H54 (cell line): ENCODE data around the gene HDDC3.
"Not testable (repeated sequence)": the region's sequence is repeated elsewhere in the genome, so short reads cannot be mapped to it uniquely, and the experiment has no call there.

Experiments
- DNase-seq: peaks from one replicate; pipeline ENCODE4 v3.0.0; 2011; ENCODE audit warnings: low spot score, mixed read lengths; ENCODE audit not compliant: insufficient read length
- FAIRE-seq: peaks from 3 replicates; lab custom pipeline; 2011; peaks lifted over from hg19 to GRCh38; lab: Jason Lieb, UNC
- POLR2A ChIP-seq: IDR thresholded peaks from 2 replicates; pipeline ENCODE4 v1.6.1; 2011; ENCODE audit warnings: low read depth, mild to moderate bottlenecking, low read length

The HDDC3 gene

DNA sequence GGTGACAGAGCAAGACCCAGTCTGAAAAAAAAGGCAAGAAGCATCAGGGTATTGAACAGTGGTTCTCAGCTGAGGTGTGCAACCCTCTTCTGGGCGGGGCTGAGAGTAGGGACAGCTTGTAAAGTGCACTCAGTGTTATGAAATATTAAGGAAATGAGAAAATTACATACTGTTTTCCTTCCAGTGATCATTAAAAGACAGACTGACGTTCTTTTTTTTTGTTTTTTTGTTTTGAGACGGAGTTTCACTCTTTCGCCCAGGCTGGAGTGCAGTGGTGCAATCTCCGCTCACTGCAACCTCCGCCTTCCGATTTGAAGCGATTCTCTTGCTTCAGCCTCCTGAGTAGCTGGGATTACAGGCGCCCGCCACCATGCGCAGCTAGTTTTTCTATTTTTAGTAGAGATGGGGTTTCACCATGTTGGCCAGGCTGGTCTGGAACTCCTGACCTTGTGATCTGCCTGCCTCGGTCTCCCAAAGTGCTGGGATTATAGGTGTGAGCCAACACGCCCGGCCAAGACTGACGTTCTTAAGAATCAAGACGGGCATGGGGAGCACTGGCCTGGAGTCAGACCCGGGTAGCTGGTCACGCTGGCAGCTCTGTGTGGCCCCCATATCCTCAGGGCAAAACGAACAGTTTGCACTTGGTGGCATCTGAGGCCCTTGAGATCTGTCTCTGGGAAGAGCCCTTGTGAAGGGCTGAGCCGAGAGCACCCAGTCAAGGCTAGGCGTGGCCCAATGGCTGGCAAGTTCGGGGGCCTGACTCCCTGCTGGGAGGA, 17.9 kb downstream of the HDDC3 start:
- DNase-seq (no peak), FAIRE-seq (no peak)
- TF ChIP-seq POLR2A = no peak

DNA sequence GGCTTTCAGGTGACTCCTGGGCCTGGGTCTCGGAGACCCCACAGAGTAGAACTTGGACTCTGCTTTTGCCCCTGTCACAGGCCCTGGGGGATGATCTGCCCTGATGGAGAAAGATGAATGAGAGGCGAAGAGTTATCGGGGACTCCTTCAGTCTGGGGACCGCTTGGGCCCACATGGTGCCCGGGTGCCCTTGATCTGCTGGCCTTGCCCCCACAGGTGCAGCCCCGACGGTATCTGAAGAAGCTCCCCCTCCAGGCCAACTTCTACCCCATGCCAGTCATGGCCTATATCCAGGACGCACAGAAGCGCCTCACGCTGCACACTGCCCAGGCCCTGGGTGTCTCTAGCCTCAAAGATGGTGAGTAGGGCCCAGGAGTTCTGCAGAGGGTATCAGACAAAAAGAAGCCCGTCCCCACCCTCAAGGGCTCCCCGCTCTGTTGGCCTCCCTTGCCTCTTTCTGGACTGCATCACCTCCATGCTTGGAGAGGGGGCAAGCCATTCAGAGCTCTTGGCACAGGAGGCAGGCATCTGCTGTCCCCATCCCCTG, 18.9 kb downstream of the HDDC3 start:
- no peak for FAIRE-seq
- DNase-seq = no peak
- no peak for TF ChIP-seq POLR2A

DNA sequence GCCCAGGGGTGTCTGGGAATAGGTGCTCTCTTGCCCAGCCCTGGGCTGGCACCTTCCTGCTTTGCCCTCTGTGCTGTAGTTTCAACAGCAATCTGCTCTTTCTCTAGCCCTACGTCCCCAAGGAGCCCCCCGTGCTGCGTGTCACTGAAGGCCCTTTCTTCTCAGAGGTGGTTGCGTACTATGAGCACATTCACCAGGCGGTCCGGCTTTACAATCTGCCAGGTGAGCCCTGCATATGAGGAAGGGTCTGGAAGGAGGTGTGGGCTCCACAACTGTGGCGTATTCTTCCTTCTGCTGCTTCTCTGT, 19.6 kb downstream of the HDDC3 start:
- FAIRE-seq (no peak), DNase-seq (no peak)
- TF ChIP-seq POLR2A = no peak

DNA sequence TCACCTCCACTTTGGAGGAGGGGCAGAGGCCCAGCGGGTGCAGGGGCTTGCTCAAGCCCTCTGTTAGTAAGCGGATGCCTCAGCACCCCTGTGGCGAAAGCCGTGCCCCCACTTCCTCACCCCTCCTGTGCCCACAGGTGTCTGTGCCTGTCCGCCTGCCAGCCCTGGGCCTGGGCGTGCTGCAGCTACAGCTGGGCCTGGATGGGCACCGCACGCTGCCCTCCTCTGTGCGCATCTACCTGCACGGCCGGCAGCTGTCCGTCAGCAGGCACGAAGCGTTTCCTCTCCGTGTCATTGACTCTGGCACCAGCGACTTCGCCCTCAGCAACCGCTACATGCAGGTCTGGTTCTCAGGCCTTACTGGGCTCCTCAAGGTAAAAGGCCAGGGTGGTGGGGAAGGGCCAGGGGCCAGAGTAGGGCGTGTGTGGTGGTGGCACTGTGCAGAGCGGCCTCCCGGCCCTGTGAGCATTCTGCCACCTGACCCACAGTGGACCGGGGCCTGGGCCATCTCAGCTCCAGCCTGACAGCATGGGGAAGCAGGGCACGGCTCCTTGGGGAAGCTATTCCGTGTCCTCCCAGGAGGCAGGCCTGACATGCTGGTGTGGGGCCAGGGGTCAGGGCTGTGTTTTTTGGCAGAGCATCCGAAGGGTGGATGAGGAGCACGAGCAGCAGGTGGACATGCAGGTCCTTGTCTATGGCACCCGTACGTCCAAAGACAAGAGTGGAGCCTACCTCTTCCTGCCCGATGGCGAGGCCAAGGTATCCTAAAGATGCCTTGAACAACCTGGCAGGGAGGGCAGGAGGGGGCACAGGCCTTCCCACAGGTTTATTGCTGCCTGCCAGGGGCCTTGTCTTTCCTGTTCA, 20.2 kb downstream of the HDDC3 start:
- TF ChIP-seq POLR2A = no peak
- FAIRE-seq (no peak), DNase-seq (no peak)

DNA sequence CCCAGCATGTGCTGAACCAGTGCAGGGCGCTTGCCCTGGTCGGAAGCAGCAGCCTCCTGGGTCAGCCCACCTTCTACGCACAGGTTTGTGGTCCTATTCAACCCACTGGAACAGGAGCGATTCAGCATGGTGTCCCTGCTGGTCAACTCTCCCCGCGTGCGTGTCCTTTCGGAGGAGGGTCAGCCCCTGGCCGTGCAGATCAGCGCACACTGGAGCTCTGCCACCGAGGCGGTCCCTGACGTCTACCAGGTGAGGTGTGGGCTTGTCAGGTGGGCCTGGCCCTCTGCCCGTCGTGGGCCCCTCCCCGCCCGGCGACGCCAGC, 21.1 kb downstream of the HDDC3 start:
- no peak for FAIRE-seq
- no peak for TF ChIP-seq POLR2A
- no peak for DNase-seq

DNA sequence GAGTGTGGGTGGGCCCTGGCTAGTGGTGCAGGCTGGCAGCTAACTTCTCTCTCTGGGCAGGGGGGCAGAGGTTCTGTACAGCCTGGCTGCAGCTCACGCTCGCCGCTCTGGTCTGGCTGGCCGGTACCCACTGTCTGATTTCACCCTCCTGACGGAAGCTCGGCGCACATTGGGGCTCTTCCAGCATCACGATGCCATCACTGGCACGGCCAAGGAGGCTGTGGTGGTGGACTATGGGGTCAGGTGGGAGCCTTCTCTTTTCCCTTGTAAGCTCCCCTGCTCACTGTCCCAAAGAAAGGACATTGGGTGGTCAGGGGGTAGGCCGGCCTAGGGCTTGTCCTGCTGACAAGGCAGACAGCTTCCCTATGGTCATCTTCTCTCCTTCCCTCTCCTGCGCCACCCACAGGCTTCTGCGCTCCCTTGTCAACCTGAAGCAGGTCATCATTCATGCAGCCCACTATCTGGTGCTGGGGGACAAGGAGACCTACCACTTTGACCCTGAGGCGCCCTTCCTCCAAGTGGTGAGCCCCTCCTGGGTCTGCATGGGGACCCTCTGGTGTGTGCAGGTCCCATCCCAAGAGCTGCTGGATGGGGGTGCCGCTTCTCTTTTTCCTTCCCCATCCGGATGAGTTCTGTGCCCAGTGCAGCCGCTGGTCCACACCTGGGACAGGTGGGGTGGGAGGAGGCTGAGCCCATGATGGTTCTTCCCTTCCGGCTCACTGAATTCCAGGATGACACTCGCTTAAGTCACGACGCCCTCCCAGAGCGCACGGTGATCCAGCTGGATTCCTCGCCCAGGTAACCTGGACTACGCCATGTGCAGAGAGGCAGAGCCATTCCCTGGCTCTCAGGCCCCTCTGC, 21.7 kb downstream of the HDDC3 start:
- FAIRE-seq (no peak), DNase-seq (no peak)
- TF ChIP-seq POLR2A = no peak

DNA sequence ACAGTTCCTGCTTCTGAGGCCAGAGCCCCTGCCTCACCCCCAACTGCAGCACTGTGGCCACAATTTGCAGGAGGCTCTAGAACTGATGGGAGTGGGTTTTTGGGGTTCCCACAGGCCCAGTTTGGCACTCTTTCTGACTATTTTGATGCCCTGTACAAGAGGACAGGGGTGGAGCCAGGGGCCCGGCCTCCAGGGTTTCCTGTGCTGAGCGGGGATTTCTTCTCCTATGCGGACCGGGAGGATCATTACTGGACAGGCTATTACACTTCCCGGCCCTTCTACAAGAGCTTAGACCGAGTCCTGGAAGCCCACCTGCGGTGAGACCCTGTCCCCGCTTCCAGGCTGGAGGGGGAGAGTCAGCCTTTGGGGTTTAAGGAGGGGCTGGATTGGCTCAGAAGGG, 22.4 kb downstream of the HDDC3 start:
- FAIRE-seq = no peak
- no peak for DNase-seq
- TF ChIP-seq POLR2A = no peak

DNA sequence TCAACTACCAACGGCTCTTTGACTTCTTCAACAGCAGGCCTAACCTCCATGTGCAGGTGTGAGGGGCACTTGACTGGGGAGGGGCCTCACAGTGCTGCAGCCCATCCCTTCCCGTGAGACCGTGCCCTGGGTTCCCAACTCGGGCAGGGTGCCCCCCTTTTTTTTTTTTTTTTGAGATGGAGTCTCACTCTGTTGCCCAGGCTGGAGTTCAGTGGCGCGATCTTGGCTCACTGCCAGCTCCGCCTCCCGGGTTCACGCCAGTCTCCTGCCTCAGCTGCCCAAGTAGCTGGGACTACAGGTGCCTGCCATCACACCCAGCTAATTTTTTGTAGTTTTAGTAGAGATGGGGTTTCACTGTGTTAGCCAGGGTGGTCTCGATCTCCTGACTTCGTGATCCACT, 22.9 kb downstream of the HDDC3 start:
- not testable (repeated sequence) for FAIRE-seq, DNase-seq

DNA sequence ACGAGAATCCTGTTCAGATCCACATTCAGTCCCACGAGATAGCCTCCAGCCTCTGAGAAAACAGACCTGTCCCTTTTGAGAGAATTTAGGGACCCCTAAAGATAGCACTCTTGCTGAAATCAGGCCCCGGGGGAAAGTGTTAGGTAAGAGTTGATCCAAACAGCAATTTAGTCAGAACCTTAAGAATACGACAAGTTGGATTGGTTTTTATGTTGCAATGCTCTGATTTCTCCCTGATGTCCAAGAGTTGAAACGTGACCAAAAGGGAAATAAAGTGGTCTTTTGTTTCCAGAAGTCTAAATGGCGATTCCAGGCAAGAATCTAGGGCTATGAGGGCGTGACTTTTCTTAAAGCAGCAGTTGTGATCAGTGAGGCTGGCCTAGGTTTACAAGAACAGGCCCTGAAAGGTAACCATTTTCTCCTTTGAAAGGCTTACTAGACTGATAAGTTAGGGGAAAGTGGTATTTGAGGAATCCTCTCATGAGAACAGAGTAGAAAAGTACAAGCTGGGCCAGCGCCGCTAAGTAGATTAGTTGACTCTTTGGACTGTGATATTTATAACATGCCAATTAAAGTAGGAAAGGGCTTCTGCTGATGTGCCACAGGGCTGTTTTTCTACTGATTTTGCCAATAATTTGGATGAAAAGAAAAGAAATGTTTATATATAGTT, 24.4 kb downstream of the HDDC3 start:
- no peak for FAIRE-seq
- TF ChIP-seq POLR2A = no peak
- DNase-seq = no peak

DNA sequence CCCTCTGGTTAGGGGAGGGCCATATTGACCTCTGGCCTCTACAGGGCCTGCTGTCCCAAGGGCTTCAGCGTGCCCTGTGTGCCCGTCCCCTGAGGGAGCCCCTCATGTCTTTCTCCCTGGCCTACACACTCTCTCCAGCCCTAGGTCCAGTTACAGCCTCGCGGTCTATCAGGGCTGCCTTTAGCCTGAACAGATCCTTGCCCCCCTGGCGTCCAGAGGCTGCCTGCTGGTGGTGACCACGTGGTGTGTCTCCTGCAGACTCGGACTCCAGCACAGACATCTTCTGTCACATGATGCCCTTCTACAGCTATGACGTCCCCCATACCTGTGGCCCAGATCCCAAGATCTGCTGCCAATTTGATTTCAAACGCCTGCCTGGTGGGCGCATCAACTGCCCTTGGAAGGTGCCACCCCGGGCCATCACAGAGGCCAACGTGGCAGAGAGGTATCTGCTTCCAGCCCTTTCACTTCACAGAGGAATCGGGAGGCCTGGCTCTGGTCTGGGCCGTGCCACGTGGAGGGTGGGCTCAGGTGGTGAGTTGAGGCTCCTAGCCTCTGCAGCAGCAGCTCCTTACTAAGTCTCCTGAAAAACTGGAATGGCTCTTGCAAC, 25.2 kb downstream of the HDDC3 start:
- TF ChIP-seq POLR2A = no peak
- DNase-seq = no peak
- FAIRE-seq = no peak

DNA sequence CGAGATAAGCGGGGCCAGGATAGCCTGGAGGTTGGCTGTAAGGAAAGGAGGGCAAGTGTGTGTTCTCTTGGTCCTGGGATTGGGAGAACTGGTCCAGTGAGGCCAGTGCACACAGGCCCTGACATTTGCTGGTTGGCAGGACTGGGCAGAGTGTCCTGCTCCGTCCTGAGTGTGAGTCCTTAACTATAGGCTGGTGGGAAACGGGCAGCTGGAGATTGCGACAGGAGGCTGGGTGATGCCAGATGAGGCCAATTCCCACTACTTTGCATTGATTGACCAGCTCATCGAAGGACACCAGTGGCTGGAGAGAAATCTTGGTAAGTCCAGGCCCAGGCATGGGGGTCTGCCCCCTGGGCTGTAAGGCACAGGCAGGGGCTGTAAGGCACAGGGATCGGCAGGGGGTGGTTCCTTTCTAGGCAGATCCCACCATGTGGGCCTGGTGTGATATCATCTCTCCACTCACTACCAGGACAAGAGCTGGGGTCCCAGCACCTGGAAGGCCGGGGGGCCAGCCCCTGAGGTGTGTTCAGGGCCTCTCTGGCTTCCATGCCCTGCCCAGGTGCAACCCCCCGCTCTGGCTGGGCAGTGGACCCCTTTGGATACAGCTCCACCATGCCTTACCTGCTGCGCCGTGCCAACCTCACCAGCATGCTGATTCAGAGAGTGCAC, 26.0 kb downstream of the HDDC3 start:
- no peak for TF ChIP-seq POLR2A
- DNase-seq (no peak), FAIRE-seq (no peak)
